HL-60/S4 (cell line): ENCODE data around the gene CROCC2.

Experiments used
- in situ Hi-C: fragments of 300-500 bp; cut with MboI; formaldehyde crosslinking; loops from 2 replicates; pipeline ENCODE4 v1.14.3; 2022; ENCODE audit warnings: low sequenced_read_pairs

The CROCC2 gene

GRCh38 chr2:240954436-240955305 is 48.5 kb downstream of the CROCC2 start:
- in situ Hi-C loops, result no loop called here

- in situ Hi-C loops, result no loop called here
These were observed 49.4 kb downstream of the CROCC2 start for GRCh38 chr2:240955306-240956170.

GRCh38 chr2:240956171-240956934 is 50.2 kb downstream of the CROCC2 start:
- in situ Hi-C loops, result no loop called here

- in situ Hi-C loops, result no loop called here
These were observed 51.0 kb downstream of the CROCC2 start for GRCh38 chr2:240956935-240957655.

DNA sequence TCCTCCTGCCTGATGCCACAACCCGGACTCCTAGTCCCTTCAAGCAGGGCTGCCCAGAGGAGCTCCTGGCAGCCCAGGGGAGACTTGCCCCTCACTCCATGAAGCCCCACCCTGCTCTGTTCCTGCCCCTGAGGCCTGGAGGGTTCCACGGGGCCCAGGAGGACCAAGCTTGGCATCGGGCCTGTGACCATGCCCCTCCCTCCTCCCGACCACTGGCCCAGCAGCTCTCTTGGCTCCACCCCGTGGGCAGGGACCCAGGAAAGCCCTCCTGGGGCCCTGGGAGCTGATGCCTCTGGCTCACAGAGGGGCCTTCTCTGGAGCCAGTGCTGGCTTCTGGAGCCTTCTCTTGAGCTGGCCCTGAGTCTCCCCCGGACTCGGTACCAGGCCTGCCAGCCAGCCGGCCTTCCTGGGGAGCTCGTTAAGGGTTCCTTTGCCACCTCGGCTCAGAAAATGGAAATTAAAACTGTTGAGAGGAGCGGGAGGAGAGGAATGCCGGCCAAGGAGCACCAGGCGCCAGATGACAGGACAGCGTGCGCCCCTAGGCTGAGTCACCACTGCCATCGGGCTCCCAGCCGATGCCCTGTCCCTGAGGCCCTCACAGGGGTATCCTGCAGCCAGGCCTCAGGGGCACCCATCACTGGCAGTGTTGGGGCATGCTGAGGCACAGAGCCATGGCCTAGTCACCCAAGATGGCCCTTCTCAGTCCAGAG is 51.7 kb downstream of the CROCC2 start:
- in situ Hi-C loops, result no loop called here

GRCh38 chr2:240958366-240959213 is 52.5 kb downstream of the CROCC2 start:
- in situ Hi-C loops, result no loop called here

- in situ Hi-C loops, result no loop called here
These were observed 53.2 kb downstream of the CROCC2 start for GRCh38 chr2:240959214-240959940.

- in situ Hi-C loops, result no loop called here
These were observed 53.8 kb downstream of the CROCC2 start for GRCh38 chr2:240959941-240960308.

DNA sequence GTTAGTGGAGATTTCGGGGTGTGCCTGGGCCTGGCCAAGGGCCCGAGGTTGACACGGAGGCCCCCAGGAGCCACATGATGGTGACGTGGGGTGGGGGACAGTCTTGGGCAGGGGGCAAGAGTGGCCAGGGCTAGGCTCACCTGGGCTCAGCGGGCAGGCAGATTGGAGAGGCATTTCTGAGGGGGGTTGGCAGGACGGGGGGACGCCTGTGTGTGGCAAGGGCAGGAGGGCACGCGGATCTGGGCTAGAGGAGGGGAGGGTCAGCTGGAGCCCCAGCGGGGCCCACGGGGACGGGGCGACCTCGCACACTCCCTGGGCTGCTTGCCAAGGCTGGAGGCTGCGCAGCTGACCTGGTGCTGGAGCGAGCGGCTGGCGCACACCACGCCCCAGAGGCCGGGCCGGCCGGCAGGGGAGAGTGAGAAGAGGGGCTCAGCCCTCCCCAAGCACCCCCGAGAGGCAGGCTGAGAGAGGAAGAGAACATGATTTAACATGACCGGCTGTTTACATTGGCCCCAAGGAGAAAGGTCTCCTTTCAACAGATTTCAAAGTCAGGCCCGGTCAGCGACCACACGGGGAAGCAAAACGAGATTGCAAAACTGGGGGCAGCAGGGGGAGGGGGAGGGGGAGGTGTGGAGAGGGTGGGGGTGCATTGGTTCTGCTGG is 54.3 kb downstream of the CROCC2 start:
- in situ Hi-C loops, result no loop called here

- in situ Hi-C loops, result no loop called here
These were observed 55.1 kb downstream of the CROCC2 start for GRCh38 chr2:240960971-240961876.

DNA sequence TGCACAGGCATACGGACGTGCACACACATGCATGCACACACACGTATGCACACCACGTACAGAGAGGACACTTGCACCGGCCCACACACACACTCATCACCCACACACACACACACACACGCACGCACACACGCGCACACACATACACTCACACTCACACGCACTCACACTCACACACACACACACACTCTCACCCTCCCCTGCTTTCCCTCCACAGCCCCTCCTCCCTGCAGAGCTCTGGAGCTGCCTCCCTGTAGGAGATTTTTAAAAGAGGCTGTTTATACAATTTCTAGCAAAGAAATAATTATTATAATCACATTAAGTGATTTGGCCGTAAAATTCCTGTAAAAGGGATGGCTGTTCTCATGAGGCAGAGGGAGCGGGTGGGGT is 55.8 kb downstream of the CROCC2 start:
- in situ Hi-C loops, result no loop called here

- in situ Hi-C loops, result no loop called here
These were observed 56.3 kb downstream of the CROCC2 start for GRCh38 chr2:240962300-240963064.

DNA sequence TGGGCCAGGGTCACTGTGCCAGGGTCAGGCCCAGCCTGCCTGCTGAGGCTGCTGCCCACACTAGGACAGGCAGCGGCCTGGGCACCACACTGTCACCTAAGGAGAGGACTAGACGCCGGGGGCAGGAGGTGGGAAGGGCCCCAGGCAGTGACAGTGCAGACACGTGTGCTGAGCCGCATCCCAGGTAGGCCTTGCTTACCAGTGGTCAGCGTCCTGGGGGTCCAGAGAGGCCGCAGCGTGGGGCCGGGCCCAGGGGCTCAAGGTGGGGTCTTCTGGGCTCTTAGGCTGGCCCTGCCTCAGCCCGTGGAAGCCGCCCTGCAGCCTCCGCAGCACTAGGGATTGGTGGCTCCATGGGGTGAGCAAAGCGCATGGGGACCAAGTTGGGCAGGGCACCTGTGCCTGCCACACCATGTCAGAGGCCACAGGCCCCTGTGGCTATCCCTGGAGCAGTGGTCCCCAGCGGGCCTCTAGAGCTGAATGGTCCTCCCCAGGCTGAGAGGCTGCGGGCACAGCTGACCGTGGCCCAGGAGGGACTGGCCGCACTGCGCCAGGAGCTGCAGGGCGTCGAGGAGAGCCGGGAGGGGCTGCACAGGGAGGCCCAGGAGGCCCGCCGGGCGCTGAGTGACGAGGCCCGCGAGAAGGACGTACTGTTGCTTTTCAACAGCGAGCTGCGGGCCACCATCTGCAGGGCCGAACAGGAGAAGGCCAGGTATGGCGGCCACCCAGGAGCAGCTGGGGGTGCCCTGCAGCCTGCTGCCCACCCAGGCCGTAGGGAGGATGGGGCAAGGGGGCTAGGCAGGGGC is 57.1 kb downstream of the CROCC2 start:
- in situ Hi-C loops, result no loop called here

- in situ Hi-C loops, result no loop called here
These were observed 58.0 kb downstream of the CROCC2 start for GRCh38 chr2:240963868-240964703.
